ENCODE results near the gene WDR17. TPM values are rescaled to one million over a fixed set of nuclear protein-coding genes. Genes with fewer than 3 reads are reported as not detected.

The WDR17 gene
- total RNA-seq, 2 donors from 2014 or later, result 1.2 to 1.6 TPM

DNA sequence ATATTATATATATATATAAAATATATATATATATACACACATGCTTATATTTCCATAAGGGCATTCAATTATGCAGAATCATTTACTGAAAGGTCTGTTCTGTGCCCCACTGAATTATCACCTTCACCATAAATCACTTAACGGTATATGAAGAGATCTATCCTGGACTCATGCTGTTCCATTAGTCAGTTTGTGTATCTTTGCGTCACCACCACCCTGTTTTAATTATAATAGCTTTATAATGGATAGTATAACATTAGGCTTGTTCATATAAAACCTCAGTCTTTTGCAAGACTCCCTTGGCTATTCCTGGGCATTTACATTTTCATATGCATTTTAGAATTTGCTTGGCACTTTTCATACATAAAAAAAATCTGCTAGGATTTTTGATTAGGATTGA is 19.1 kb downstream of the WDR17 start:
- no peaks in the 10 kb centered on the region for H3K4me1 ChIP-seq
- H3K4me3 ChIP-seq, result no peak overlapping the region
- H3K27ac ChIP-seq, result no peak overlapping the region
- no peak overlapping the region for H3K9ac ChIP-seq (ENCODE audit: low read depth in 2 of 2, low read length in 2 of 2)
- no peak for DNase-seq
- no peaks in the 10 kb centered on the region for H3K27me3 ChIP-seq
- intact Hi-C loops (cut with DNase I), result no loop called here
- no peak for TF ChIP-seq CTCF (IDR thresholded peaks at IDR 0.05)
- H3K9me3 ChIP-seq, result no peaks in the 10 kb centered on the region
- no peaks in the 10 kb centered on the region for H3K36me3 ChIP-seq

DNA sequence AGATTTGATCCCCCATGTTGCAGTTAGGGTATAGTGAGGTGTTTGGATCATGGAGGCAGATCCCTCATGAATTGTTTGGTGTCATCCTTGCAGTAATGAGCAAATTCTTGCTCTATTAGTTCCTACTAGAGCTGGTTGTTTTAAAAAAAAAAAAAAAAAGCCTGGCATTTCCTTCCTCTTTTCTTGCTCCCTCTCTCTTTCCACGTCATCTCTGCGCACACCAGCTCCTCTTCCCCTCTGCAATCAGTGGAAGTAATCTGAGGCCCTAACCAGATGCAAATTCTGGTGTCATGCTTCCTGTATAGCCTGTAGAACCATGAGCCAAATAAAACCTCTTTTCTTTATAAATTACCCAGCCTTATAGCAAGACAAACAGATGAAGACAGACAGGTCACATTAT is 24.5 kb downstream of the WDR17 start:
- Histone ChIP-seq H3K27ac (no peak overlapping the region), H3K9ac (ENCODE audit: low read depth in 2 of 2, low read length in 2 of 2) (no peak overlapping the region), H3K36me3 (no peaks in the 10 kb centered on the region), H3K4me1 (no peaks in the 10 kb centered on the region), H3K4me3 (no peak overlapping the region), H3K27me3 (no peaks in the 10 kb centered on the region), H3K9me3 (no peaks in the 10 kb centered on the region)
- intact Hi-C loops (cut with DNase I), result no loop called here
- TF ChIP-seq CTCF (IDR thresholded peaks at IDR 0.05), result no peak
- DNase-seq, result no peak

DNA sequence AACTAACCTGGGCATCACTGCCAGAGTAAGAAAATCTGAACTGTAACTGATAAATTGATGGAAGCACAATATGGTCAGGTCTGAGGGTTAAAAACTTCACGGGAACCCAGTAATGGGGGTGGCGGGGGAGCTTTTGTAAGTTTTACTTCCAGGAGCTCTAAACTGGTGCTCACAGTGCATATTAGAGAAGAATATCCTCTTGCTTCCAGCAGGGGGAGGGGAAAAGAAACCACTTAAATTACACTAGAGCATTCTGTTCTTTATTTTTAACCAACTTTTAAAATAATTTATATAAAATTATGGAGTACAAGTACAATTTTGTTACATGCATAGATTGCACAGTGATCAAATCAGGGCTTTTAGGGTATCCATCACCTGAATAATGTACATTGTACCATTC is 33.7 kb downstream of the WDR17 start:
- H3K9ac ChIP-seq (ENCODE audit: low read depth in 2 of 2, low read length in 2 of 2), result no peak overlapping the region
- H3K4me1 ChIP-seq, result no peaks in the 10 kb centered on the region
- TF ChIP-seq CTCF (IDR thresholded peaks at IDR 0.05), result no peak
- no peak overlapping the region for H3K27ac ChIP-seq
- H3K4me3 ChIP-seq, result no peak overlapping the region
- intact Hi-C loops (cut with DNase I), result no loop called here
- no peaks in the 10 kb centered on the region for H3K36me3 ChIP-seq
- no peaks in the 10 kb centered on the region for H3K9me3 ChIP-seq
- no peak for DNase-seq
- H3K27me3 ChIP-seq, result no peaks in the 10 kb centered on the region

DNA sequence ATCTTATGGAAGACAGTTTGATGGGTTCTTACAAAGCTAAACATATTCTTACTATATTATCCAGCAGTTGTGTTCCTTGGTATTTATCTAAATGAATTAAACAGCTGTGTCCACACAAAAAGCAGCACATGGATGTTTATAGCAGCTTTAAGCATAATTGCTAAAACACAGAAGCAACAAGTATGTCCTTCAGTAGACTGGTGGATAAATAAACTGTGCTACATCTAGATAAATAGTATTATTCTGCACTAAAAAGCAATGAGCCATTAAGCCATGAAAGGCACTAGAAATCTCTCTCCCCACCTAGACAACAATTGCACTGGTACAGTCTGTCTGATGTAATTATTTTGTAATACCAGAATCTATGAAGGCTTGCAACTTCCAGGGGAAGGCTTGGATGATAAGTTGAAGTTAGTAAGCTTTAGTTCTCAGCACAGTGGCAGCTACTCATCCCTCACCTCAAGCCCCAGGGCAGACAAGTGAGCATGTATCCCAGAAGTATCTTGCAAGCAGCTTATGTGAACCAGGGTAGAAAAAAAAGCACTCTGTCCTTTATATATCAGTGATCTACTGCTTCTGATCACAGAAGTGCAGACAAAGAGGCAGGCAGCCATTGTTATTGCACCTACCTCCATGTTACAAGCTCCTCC is 36.9 kb downstream of the WDR17 start:
- Histone ChIP-seq H3K9me3 (no peaks in the 10 kb centered on the region), H3K27me3 (no peaks in the 10 kb centered on the region), H3K4me1 (no peaks in the 10 kb centered on the region), H3K36me3 (no peaks in the 10 kb centered on the region), H3K27ac (no peak overlapping the region), H3K4me3 (no peak overlapping the region), H3K9ac (ENCODE audit: low read depth in 2 of 2, low read length in 2 of 2) (no peak overlapping the region)
- intact Hi-C loops (cut with DNase I), result no loop called here
- DNase-seq, result no peak
- no peak for TF ChIP-seq CTCF (IDR thresholded peaks at IDR 0.05)

DNA sequence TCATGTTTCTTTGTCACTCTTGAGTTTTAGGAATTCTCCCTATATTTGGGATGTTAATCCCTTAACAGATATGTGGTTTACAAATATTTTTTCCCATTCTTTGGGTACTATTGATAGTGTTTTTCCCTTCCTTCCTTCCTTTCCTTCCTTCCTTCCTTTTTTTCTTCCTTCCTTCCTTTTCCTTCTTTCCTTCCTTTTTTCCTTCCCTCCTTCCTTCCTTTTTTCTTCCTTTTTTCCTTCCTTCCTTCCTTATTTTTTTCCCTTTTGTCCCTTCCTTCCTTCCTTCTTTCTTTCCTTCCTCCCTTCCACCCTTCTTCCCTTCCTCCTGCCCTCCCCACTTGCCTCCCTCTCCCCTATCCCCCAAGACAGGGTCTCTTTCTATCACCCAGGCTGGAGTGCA is 42.1 kb downstream of the WDR17 start:
- Histone ChIP-seq H3K9ac (ENCODE audit: low read depth in 2 of 2, low read length in 2 of 2) (no peak overlapping the region), H3K4me3 (no peak overlapping the region), H3K36me3 (no peaks in the 10 kb centered on the region), H3K27me3 (no peaks in the 10 kb centered on the region), H3K27ac (no peak overlapping the region), H3K9me3 (no peaks in the 10 kb centered on the region), H3K4me1 (no peaks in the 10 kb centered on the region)
- intact Hi-C loops (cut with DNase I), result no loop called here
- DNase-seq, result no peak
- no peak for TF ChIP-seq CTCF (IDR thresholded peaks at IDR 0.05)
